Measurements from ENCODE around the gene C6orf136. TPM values are rescaled to one million over a fixed set of nuclear protein-coding genes. Genes with fewer than 3 reads are reported as not detected.

C6orf136 gene
- total and polyA plus RNA-seq, 9 of the 15 experiments (the other 6 are each of a cell fraction or from before 2014, with no cell fraction given) = 14.1 to 63.1 (median 18.4) TPM

- TF ChIP-seq ZBTB7A (IDR thresholded peaks at IDR 0.05; ENCODE audit: borderline replicate concordance, control insufficient read depth, low read depth, low read length) (no peak), ZNF140 (CRISPR knock-in tag; IDR thresholded peaks at IDR 0.05) (no peak), ZNF57 (CRISPR knock-in tag; IDR thresholded peaks at IDR 0.05) (no peak), ZBED1 (IDR thresholded peaks at IDR 0.05) (0 out of 2 replicates have a peak, but pooled peaks have one; percentile 45), ZC3H11A (IDR thresholded peaks at IDR 0.05; ENCODE audit: low read depth, low read length) (no peak), KAT7 (CRISPR knock-in tag; IDR thresholded peaks at IDR 0.05; ENCODE audit: borderline replicate concordance) (no peak; the same call in 1 of the 2 replicates), NR4A1 (CRISPR knock-in tag; IDR thresholded peaks at IDR 0.05) (no peak), NR4A1 (tag; IDR thresholded peaks at IDR 0.05) (no peak), PHF20 (IDR thresholded peaks at IDR 0.05; ENCODE audit: partially characterized antibody) (no peak), HDAC1 (IDR thresholded peaks at IDR 0.05) (peak in 1 of 2 experiments; percentile 78; a peak in 1 of 4 replicates), RNF2 (IDR thresholded peaks at IDR 0.05) (no peak), HMG20A (CRISPR knock-in tag; conservative IDR thresholded peaks at IDR 0.05) (no peak), ZBTB34 (CRISPR knock-in tag; IDR thresholded peaks at IDR 0.05) (no peak), DNMT1 (IDR thresholded peaks at IDR 0.05) (0 out of 2 replicates have a peak, but pooled peaks have one; percentile 73), MYNN (IDR thresholded peaks at IDR 0.05) (0 out of 2 replicates have a peak, but pooled peaks have one; percentile 18), MYNN (CRISPR knock-in tag; IDR thresholded peaks at IDR 0.05) (no peak), EGR1 (conservative IDR thresholded peaks at IDR 0.05) (no peak), MECOM (CRISPR knock-in tag; IDR thresholded peaks at IDR 0.05) (no peak), XRCC4 (IDR thresholded peaks at IDR 0.05; ENCODE audit: extremely low read depth, insufficient read depth, insufficient read length) (no peak)
- TF ChIP-seq, protein P1, sequence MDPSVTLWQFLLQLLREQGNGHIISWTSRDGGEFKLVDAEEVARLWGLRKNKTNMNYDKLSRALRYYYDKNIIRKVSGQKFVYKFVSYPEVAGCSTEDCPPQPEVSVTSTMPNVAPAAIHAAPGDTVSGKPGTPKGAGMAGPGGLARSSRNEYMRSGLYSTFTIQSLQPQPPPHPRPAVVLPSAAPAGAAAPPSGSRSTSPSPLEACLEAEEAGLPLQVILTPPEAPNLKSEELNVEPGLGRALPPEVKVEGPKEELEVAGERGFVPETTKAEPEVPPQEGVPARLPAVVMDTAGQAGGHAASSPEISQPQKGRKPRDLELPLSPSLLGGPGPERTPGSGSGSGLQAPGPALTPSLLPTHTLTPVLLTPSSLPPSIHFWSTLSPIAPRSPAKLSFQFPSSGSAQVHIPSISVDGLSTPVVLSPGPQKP (CRISPR knock-in tag; IDR thresholded peaks at IDR 0.05) = no peak
- TF ChIP-seq, protein P2, sequence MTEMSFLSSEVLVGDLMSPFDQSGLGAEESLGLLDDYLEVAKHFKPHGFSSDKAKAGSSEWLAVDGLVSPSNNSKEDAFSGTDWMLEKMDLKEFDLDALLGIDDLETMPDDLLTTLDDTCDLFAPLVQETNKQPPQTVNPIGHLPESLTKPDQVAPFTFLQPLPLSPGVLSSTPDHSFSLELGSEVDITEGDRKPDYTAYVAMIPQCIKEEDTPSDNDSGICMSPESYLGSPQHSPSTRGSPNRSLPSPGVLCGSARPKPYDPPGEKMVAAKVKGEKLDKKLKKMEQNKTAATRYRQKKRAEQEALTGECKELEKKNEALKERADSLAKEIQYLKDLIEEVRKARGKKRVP (CRISPR knock-in tag; IDR thresholded peaks at IDR 0.05) = no peak
- TF ChIP-seq, protein P3, sequence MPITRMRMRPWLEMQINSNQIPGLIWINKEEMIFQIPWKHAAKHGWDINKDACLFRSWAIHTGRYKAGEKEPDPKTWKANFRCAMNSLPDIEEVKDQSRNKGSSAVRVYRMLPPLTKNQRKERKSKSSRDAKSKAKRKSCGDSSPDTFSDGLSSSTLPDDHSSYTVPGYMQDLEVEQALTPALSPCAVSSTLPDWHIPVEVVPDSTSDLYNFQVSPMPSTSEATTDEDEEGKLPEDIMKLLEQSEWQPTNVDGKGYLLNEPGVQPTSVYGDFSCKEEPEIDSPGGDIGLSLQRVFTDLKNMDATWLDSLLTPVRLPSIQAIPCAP (CRISPR knock-in tag; IDR thresholded peaks at IDR 0.05; ENCODE audit: borderline replicate concordance) = no peak
Observed at GRCh38 chr6:30686009-30686907, 39.3 kb downstream of the C6orf136 start, which contains the start of gene PPP1R18 (continued).

All from K562 (cell line).